Activated CD8-positive, alpha-beta memory T cell treated with anti-CD3 and anti-CD28 coated beads, Interleukin-2, amount 50 U/mL, for 4 hours (primary cell): ENCODE data around the gene PPP6R3.

Experiments
- DNase-seq: peaks from one replicate; pipeline ENCODE4 v3.0.0-alpha.2; 2020

The PPP6R3 gene

DNA sequence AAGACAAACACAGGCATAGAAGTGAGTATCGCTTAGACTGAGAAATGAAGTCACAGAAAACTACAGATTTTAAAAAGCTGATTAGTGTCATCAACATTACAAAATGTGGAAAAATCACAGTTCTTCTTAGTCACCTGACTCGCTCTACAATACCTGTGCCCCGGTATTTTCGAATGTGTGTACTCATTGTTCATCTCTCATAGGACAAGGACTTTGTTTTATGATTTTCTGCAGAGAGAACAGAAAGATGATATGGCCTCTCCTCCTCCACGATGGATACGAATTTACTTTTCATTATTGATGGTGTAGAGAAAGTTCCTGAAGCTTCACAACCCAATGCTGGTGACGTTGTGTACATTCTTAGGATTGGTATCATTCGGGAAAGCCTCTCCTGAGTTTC is 194.4 kb downstream of the PPP6R3 start:
- DNase-seq = no peak

DNA sequence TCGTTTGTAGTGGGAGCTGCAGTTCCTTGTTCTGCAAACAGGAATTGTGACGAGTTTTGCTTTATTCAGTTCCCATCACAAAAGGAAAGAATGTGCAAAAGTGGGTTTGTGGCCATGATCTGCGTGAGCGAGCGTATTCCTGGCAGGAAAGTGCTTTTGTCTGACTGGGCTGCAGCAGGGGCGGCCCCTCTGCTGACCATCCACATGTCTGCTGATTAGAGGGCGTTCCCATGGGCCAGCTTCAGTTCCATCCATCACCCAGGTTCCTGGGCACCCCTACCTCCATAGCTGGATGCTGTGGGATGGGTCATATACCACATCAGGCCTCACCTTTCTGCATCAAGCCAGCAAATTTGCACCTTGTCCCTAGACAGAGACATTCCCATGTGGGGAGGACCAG is 194.9 kb downstream of the PPP6R3 start:
- no peak for DNase-seq

DNA sequence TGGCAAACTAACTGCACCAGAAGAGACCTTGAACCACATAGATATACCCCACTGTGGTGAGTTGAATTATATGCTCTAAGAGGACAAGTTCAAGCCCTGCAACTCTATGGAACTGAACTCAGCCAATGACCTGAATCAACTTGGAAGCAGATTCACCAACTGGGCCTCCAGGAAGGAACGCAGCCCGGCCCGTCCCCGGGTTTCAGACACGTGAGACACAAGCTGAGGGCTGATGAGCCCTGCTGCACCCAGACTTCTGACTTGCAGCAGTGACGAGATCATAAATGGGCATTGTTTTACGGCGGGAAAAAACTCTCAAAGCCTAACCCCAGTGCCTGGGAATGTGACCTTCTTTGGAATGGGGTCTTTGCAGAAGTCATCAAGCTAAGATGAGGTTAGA is 195.3 kb downstream of the PPP6R3 start:
- no peak for DNase-seq

DNA sequence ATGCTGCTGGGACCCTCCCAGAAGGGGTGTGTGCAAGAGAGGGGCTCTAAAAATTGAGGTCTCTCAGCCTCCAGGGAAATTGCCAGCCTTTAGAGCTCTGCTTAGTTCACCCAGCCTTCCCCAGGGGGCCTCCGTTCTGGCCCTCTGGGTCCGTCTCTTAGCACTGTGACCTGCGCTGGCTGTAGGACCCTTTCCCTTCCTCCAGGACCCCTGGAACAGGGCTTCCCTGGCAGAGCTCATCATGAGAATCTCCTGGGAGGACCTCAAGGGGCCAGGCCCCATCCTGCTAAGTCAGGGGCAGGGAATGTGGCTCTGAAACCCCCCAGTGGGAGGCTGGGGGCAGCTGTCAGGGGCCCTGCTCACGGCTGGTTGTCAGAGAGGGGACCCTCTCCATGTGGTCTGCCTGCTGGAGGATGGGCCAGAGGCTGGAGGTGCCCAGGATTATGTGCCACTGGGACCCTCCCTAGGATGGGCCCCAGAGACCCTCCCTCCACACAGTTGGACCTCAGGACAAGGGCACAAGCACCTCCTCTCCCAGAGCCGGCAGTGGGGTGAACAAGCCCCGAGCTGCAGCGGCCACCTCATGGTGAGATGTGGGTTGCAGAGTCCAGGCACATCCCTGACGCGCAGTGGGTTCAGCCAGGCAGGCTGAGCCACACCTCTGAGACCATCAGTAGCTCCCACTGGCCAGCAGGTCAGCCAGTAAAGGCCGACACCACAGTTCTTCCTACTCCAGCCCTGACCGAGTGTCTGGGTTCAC is 196.6 kb downstream of the PPP6R3 start:
- DNase-seq = no peak

DNA sequence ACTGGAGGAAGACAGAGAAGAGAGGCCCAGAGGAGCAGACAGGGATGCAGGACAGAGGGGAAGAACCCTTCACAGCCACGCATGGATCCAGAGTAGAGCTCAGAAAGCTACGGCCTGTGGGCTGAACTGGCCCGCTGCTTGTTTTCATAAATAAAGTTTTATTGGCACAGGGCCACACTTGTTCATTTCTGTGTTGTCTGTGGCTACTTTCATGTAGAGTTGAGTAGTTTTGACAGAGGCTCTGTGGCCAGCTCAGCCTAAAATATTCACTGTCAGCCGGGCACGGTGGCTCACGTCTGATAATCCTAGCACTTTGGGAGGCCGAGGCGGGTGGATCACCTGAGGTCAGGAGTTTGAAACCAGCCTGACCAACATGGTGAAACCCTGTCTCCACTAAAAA is 197.5 kb downstream of the PPP6R3 start:
- no peak for DNase-seq

DNA sequence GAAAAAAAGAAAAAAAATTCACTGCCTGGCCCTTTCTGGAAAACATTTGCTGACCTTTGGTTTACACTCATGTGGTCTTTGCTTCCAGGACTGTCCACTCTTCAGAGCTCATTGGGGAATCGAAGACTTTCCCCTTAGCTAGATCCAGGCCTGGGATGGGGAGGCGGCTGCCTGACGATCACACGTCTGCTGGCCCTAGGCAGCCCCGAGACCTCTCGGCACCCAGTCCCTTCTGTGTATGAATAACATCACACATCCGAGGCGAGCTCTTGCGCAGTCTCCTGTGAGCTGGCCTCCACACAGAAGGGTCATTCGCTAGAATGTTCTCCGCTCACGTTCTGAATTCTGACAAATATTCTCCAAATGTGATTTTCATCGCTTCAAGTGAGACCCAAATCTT is 198.1 kb downstream of the PPP6R3 start:
- DNase-seq = no peak

DNA sequence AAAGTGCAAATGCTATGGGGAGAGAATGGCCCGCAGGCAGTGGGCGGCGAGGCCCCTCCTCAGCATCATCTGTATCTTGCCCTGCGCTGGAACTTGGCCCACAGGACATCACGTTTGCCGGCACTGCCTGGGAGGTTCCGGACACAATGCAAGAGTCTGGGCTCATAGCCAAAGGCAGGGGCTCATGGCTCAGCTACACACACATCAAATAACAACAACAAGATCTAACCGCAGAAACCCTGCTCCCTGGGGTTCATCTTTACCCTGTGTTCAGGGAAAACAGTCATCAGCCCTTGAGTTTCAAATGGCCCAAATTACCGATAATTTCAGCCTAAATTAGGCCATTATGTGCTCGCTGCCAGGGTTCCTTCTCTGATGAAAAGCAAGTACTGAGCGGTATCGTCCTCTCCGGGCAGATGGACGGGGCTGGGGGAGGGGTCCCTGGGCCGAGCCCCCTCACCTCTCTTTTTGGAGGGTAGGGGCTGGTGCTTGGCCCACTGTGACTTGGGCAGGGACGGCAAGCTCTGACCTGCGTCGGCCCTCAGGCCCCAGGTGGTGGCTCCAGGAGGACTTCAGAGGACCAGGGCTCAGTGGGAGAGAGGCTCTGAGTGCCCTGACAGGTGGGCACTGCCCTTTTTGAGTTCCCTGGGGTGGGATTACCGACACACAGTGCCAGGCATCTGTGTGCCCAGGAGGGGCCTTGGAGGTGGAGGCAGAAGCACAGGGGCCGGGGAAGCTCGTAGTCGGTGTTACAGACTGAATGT is 198.8 kb downstream of the PPP6R3 start:
- DNase-seq = no peak

DNA sequence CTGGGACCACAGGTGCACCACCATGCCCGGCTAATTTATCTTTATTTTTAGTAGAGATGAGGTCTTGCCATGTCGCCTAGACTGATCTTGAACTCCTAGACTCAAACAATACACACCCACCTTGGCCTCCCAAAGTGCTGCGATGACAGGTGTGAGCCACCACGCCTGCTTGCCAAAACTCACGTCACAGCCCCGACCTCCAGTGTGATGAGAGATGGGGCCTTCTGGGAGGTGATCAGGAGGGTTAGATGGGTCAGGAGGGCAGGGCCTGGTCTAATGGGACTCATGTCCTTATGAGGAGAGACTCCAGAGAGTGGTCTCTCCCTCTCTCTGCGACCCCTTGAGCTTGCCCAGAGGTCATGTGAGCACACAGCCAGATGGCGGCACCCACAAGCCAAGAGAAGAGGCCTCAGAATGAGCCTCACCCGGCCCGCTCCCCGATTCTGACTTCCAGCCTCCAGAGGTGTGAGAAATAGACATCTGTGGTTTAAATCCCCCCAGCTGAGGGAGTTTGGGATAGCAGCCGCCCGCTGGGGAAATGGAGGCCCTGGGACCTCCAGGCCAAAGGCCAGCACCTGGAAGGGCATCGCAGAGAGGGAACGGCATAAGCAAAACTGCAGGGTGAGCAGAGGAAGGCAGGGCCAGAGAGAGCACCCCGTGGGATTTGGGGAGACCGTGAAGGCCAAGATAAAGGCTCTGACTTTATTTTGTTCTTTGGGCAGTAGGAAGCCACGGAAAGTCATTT is 199.7 kb downstream of the PPP6R3 start:
- DNase-seq = no peak

DNA sequence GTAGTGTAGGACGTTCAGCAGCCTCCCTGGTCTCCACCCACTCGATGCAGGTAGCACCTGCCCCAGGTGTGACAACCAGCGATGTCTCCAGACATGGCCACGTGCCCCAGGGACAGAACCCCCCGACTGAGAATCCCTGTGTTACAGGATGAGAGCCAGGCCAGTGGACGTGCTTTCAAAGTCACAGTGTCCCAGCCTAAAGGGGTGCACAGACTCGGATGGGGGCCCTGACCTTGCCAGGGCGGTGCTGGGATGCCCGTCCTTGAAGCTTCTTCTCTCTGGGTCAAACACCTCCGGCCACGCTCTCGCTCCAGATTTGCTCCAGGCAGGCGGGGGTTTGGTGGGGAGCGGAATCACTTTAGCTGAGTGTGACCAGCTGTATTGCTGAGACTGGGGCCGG is 200.5 kb downstream of the PPP6R3 start:
- no peak for DNase-seq

DNA sequence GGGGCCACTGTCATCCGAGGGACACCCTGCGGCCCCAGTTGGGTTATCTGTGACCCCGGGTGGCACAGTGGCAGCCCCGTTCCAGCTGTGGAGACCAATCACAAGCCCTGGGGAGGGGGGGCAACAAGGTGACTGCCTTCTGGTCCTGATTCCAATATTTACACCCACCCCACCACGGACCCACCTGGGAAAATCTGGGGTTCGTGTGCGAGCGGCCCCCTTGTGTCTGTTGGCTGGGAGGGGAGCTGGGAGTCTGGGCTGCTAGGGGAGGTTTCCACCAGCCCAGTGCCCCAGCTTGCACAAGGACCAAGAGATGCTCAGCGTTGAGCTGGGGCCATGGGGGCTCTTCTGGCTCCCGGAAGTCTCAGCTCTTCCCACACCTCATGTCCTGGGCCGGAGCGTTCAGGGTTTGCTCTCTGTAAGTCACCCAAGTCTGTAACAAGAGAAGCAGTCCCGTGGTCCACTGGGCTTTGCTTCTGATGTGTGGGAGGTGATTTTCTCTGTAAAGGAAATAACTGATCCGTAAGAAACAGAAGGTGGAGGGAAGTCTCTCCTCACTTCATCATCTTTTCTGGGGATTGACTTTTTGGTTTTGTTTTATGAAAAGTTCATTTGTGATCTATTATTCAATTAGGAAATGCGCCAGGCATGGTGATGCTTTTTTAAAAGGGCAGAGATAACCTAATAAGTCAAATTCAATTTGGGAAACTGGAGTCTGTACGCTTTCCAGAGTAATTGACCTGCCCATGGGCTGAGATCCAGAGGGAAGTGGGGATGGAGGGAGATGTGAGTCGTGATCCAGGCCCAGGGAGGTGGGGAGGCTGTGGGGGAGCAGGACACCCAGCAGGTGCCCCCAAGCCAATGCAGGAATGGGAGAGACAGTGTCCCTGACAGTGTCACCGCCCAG is 201.4 kb downstream of the PPP6R3 start:
- DNase-seq = no peak

DNA sequence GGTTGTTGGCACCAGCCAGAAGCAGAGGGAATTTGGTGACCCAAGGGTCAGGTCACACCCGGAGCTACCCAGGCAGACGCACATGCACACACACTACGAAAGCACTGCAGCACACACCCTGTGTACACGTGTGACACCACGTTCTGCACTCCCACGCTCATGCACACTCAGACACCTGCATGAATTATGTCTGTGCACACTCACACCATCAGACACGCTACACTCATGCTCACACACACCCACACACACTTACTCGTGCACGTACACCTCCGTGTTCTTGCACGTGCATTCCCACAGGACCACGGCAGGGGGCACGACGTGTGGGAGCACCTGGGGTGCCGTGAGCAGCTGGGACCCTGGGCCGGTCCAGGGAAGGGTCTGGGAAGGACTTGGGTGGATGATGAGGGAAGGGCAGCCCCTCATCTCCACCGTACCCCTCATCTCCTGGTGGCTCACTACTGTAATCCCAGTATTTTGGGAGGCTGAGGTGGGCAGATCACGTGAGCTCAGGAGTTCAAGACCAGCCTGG is 203.0 kb downstream of the PPP6R3 start:
- DNase-seq = no peak

DNA sequence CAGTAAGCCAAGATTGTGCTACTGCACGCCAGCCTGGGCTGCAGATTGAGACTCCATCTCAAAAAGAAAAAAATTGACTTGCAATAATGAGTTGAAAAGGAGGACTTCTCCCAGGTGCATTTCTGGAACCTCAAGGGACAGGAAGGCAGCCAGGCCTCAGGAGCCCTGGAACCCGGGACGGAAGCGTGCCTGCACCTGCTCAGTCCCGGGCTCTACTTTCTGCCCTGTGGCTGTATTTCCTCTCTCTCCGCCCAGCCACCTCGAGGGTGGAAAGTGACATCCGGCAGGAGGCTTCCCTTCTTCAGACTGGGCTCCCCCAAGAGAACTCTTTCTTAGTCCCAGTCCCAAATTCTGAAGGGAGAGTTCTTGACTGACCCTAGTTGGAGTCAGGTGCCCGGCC is 203.6 kb downstream of the PPP6R3 start:
- DNase-seq = no peak

DNA sequence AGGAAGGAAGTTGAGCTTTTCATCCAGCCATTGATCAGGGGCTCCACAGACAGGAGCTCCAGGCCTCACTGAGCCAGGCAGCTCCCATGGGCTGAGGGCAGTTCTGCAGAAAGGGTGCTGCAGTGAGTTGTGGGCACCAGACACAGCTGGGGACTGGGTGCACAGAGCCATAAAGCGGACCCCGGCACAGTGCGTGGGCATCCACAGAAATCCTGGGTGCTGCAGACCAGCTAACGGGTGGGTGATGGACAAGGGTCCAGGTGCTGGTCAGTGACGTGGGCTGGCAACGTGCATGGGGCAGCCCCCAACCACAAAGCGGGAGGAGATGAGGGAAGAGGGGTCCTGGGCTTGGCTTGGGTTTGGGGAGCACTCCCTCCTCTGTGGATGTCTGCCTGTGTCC is 204.4 kb downstream of the PPP6R3 start:
- DNase-seq = no peak
